Stimulated activated CD4-positive, alpha-beta T cell treated with anti-CD3 and anti-CD28 coated beads, TNF-alpha, amount 100 ng/mL, for 48 hours (primary cell): ENCODE measurements around the gene HOXD8.

Source experiments
- DNase-seq, 3 donors: peaks; one replicate each; pipeline ENCODE4 v3.0.0-alpha.2; 2020; ENCODE audit warnings: low read depth in 3 of 3

Gene HOXD8

GRCh38 chr2:176147800-176148496 is 18.4 kb downstream of the HOXD8 start:
- DNase-seq, result no peak

- DNase-seq, result no peak
Observed at GRCh38 chr2:176148751-176149421, 19.4 kb downstream of the HOXD8 start.

GRCh38 chr2:176149481-176149938 is 20.0 kb downstream of the HOXD8 start:
- no peak for DNase-seq

- DNase-seq, result no peak
Observed at GRCh38 chr2:176149939-176150583, 20.6 kb downstream of the HOXD8 start.

GRCh38 chr2:176150584-176151441 is 21.3 kb downstream of the HOXD8 start:
- DNase-seq, result no peak

DNA sequence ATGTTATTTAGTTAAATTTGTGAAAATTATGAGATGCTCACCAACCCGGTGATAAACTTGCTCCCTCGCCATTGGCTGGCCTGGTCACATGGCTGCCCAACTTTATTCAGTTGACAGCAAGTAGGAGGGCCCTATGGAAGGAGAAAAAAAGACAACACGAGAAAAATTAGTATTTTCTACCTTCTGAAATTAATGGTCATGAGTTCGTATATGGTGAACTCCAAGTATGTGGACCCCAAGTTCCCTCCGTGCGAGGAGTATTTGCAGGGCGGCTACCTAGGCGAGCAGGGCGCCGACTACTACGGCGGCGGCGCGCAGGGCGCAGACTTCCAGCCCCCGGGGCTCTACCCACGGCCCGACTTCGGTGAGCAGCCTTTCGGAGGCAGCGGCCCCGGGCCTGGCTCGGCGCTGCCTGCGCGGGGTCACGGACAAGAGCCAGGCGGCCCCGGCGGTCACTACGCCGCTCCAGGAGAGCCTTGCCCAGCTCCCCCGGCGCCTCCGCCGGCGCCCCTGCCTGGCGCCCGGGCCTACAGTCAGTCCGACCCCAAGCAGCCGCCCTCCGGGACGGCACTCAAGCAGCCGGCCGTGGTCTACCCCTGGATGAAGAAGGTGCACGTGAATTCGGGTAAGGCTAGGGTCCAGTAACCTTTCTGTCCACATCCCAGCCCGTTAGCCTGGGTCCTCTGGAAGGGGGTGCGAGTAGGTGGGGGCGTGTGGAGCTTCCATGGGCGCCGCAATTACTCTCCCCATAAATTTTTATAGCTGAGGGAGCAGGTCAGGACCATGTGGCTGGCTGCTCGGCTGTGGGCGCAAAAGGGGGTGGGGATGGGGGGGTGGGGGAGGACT is 22.2 kb downstream of the HOXD8 start, which contains the start of gene HOXD4:
Gene HOXD4 (plus strand): TSS at position 109 of the 846 bp plus-strand sequence. CDS start 84 bp downstream, at position 193.
- DNase-seq, result no peak

- DNase-seq, result no peak
Observed at GRCh38 chr2:176152350-176153181, 23.1 kb downstream of the HOXD8 start.

GRCh38 chr2:176154576-176155252 is 25.2 kb downstream of the HOXD8 start:
- no peak for DNase-seq

DNA sequence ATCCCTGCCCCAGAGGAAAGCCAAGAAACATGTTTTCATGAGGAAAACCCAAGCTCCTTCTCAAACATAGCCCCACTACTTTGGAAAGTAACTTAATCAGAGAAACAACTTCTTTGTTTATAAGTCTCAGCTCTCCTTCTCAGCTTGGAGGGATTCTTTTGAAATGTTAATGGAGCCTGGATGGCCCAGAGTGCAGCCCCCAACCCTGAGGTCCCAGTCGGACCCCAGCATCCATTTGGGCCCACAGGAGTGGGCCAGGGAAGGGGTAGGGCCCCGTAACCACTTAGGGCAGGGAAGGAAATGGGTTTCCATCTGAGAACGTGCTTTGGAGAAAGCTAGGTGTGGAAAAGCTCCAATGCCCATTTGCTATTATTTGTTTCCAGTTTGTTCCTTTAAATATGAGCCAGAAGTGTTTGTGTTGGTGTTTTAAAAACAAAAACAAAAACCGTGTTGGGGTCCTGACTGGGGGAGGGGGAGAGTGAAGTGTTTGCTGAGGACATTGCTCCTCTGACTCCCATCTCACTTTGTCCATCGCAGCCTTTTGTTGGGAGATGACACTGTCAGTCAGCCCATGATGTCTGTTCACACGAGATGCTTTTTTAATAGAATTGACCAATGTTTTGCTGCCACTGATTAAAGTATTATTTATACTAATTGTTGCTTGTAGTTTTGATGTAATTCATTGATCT is 26.0 kb downstream of the HOXD8 start:
- DNase-seq, result no peak

DNA sequence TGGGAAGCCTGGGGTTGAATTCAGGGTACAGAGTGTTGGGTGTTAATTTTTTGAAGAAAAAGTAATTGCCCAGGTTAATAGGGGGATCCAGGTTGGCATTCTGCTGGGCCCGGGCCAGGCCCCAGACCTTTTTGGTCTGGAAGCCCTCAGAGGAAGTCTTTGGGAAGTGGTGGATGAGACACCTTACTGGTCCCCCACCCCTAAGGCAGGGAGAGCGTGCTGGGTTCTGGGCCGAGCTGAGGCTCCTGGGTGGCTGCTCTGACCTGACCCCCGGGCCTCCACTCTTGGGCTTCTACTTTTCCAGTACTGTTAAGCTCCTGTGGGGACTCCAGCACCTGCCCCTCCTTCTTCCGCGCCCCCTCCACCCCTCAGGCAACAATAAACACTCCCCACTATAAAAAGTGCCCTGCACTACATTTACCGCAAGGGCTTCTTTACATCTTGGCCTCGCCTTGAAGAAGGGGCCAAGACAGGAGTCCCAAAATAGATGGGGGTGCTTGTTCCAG is 26.8 kb downstream of the HOXD8 start:
- no peak for DNase-seq

GRCh38 chr2:176156807-176157498 is 27.4 kb downstream of the HOXD8 start, which contains the start of gene HOXD3:
HOXD3 (plus strand) TSS chr2:176157307; CDS start chr2:176169115, 11,808 bp downstream.
- no peak for DNase-seq

DNA sequence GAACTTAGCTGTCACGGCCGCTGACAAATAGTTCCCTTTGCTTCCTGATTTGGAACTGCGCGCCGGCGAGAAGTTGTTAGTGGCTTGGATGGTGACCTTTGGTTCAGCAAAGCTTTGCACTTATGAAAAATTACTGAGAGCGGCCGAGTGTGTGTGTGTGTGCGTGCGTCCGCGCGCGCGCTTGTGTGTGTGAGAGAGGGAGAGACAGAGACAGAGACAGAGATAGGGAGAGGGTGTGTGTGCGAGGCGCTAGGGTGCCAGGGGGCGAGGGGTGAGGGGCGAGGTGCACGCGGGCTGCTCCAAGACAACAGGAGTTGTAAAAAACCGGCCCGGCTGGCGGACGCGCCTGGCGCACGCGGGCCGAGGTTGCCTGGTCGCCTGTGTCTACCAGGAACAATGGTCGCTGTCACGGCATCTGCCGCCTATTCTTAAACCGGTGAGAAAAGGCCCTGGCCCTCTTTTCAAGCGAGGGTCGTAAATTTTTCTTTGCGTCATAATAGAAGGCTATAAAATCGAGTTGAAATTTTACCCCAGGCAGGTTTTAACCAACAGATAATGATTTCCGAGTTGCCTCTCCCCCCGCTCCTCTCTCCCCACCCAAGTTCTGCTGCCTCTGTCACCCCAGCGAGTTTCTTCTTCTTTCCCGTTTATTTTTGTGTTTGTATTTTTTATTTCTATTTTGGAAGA is 28.1 kb downstream of the HOXD8 start:
- DNase-seq, result no peak

DNA sequence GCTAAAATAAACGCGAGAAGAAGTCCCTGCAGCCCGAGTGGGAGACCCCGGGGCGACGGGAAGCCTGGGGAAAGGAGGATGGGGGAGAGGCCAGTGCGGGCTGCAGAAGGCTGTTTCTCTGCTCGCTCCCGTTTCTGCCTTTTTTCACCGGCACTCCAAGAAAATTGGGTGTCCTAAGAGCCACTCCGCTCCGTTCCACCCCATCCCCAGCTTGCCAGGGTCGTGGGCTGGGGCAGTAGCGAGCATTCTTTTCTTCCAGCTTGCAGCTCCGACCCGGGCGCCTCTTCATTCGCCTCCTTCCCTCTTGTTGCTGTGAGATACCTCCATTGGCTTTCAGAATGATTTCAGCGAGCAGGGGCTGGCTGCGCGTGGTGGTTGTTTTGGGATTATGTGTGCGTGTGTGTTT is 28.7 kb downstream of the HOXD8 start:
- no peak for DNase-seq

DNA sequence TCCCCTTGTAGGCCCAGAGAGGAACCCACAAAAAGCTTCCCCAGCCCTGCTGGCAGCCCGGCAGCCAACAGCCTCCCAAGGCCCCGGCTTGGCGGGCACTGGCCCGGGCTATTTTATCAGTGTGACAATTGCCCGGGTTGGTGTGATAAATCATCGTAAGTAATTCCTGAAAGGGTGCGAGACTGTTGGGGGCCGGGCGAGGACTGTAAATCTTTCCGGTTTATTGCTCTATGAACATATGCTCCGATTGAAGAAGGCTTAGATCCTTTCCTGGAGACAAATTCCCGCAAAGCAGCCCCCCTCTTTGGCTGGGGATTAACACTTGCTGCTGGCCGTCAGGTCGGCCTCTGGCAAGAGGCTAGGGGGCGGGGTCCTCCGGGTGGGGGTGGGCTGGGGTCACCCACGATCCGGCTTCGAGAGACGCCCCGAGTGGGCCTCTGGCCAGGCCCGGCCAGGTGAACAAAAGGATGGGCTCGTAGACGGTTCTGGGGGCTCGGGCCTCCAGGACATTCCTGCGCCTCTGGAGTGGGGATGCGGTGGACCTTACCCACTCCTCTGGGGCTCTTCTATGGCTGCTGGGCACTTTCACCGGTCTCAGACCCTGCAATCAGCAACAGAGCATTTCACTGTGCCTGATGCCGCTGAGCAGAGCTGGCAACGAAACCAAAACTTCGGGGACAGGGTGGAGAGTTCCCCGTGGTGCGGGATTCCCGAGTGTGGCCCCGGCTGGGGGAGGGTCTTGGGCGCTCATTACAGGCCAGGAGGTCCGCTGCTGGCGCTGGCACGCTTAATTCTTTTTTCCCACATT is 29.6 kb downstream of the HOXD8 start:
- no peak for DNase-seq

DNA sequence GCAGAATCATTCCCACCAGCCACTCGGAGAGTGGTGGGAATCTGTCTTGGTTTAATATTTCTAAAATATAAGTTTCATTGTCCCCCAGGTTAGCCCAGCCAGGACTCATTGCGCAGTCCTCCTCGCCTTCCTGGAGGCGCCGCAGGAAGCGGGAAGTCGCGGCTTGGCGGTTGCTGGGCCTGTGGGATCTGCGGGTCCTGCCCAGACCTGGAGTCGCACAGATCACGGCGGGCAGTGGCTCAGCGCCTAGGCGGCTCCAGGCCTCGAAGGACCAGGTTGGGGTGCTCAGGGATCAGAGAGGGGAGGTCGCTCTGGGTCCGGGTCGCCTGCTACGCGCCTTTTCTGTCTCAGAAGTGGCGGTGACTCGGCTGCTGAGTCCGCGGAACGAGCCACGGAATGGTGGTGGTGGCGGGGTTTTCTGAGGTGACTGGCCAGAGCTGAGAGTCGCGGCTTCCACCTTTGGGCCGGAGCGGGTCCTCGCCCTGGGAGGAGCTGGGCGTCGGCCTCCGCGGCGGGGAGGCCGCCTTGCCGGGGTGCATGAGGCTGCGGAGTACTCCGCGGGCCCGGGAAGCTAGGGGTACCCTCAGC is 30.3 kb downstream of the HOXD8 start:
- no peak for DNase-seq
